Adrenal gland (tissue), 12 donors: ENCODE measurements around the gene TEX48. TPM values are rescaled to one million over a fixed set of nuclear protein-coding genes. Genes with fewer than 3 reads are reported as not detected.
A peak's percentile ranks its signal among the peaks of the same experiment; 100 is the strongest.

ENCODE experiments used
- DNase-seq, 7 donors: peaks; one replicate each; pipeline ENCODE4 v3.0.0-alpha.2; 2019 to 2020
- H3K27ac ChIP-seq, 5 donors: fragments of 200-600 bp; sonication (generic) in 4 of 5; 1 replicate in 3 of 5; 2 replicates in 2 of 5; pipeline versions ENCODE4 v1.5.1 to v1.8.0; 2016 to 2020; ENCODE audit warnings: mild to moderate bottlenecking in 1 of 5
- H3K27me3 ChIP-seq: fragments of 200-600 bp; 2 replicates; pipeline ENCODE4 v1.8.0; 2021
- H3K36me3 ChIP-seq, 2 donors: fragments of 200-600 bp; replicated peaks in 1 of 2; 1 replicate in 1 of 2; 2 replicates in 1 of 2; pipeline versions ENCODE4 v1.5.1 to v1.8.0; 2018 to 2022
- H3K4me1 ChIP-seq, 2 donors: fragments of 200-600 bp; replicated peaks in 1 of 2; 1 replicate in 1 of 2; 2 replicates in 1 of 2; pipeline versions ENCODE4 v1.5.1 to v1.8.0; 2018 to 2021
- H3K4me3 ChIP-seq, 4 donors: fragments of 200-600 bp; sonication (generic) in 3 of 4; one replicate each; pipeline ENCODE4 v1.5.1; 2016 to 2018
- H3K9me3 ChIP-seq, 3 donors: fragments of 200-600 bp; sonication (generic) in 1 of 3; replicated peaks in 1 of 3; 1 replicate in 2 of 3; 2 replicates in 1 of 3; pipeline versions ENCODE4 v1.5.1 to v1.8.0; 2016 to 2021
- CTCF ChIP-seq, 6 experiments: fragments of 450-650 bp in 4 of 6; fragments of 200-600 bp in 2 of 6; sonication (generic) in 1 of 6; IDR thresholded peaks; 1 replicate in 5 of 6; 2 replicates in 1 of 6; pipeline versions ENCODE4 v1.5.1 to v1.8.0; 2016 to 2021; ENCODE audit warnings: antibody characterized with exemption in 6 of 6, mild to moderate bottlenecking in 2 of 6, moderate library complexity in 1 of 6
- POLR2A ChIP-seq, 2 donors: fragments of 450-650 bp; IDR thresholded peaks; one replicate each; pipeline ENCODE4 v1.6.1; 2017; ENCODE audit warnings: antibody characterized with exemption in 2 of 2, mild to moderate bottlenecking in 2 of 2, moderate library complexity in 1 of 2
- WGBS, 4 donors: extraction: QIAGEN DNeasy Blood & Tissue Kit in 2 of 4; methylation state at CpG; one replicate each; pipeline versions ENCODE4 v1.1.5 to v1.1.7; 2013 to 2017; 5-methylcytosine and 5-hydroxymethylcytosine counted together
- intact Hi-C, 2 donors: fragments of 100-400 bp; cut with DNase I; formaldehyde crosslinking; loops; one replicate each; pipeline versions ENCODE4 v1.14.1 to v1.15.0; 2022 to 2023
- polyA plus RNA-seq, 3 donors: library from polyadenylated mRNA; stranded (reverse); fragments of 200-250 nt in 2 of 3; fragments of 350-450 nt in 1 of 3; fragmentation: Illumina TruSeq in 1 of 3; extraction: RNeasy Lipid Tissue Mini Kit (QIAGEN cat#74804) in 1 of 3; gene quantifications; one replicate each; pipeline ENCODE4 v1.2.3, GENCODE V29; 2013 to 2014
- total RNA-seq, 9 donors: library from RNA; depleted of rRNA in 4 of 9; stranded (reverse); fragments of >200 nt in 4 of 9; fragments of 120-200 nt in 1 of 9; fragmentation: NEBNext Ultra II Directional in 1 of 9; extraction: Animal tissue kit (Norgen Biotek cat#: 25700) in 1 of 9; gene quantifications; one replicate each; pipeline versions ENCODE4 v1.1.0 to v1.2.4, GENCODE V29; 2013 to 2023
- donor health status: healthy with polysubstance abuse.
- donor health status: Bipolar disorder and iron deficiency.
- donor health status: DM: yes; HTN: yes; CAD: no.
- donor health status: DM: no; HTN: no; CAD: no.
- donor health status: DM: no; HTN: no; CAD: no.
- donor health status: DM: yes; HTN: yes; CAD: no.

TEX48 gene
- total and polyA plus RNA-seq, 12 donors, result not detected

GRCh38 chr9:114694146-114694545 is 12.2 kb upstream of the TEX48 start:
- intact Hi-C loops, result no loop called here
- no peak overlapping the region for H3K4me3 ChIP-seq
- no peaks in the 10 kb centered on the region for H3K4me1 ChIP-seq
- 62 to 72% (median 65%) methylated on average over 2 of the region's 2 CpGs for WGBS, 4 donors
- DNase-seq, result no peak
- H3K27me3 ChIP-seq, result no peaks in the 10 kb centered on the region
- H3K27ac ChIP-seq, result no peak overlapping the region
- no peaks in the 10 kb centered on the region for H3K36me3 ChIP-seq
- no peaks in the 10 kb centered on the region for H3K9me3 ChIP-seq
- TF ChIP-seq CTCF (IDR thresholded peaks at IDR 0.05) (no peak), POLR2A (IDR thresholded peaks at IDR 0.05) (no peak)

- intact Hi-C loops, result no loop called here
- WGBS, 4 donors, result 51 to 81% (median 68%) methylated on average over 2 of the region's 2 CpGs
- H3K4me1 ChIP-seq, result no peaks in the 10 kb centered on the region
- DNase-seq, result no peak
- H3K36me3 ChIP-seq, result no peaks in the 10 kb centered on the region
- no peaks in the 10 kb centered on the region for H3K9me3 ChIP-seq
- no peak overlapping the region for H3K27ac ChIP-seq
- TF ChIP-seq CTCF (IDR thresholded peaks at IDR 0.05) (no peak), POLR2A (IDR thresholded peaks at IDR 0.05) (no peak)
- no peaks in the 10 kb centered on the region for H3K27me3 ChIP-seq
- no peak overlapping the region for H3K4me3 ChIP-seq
These were observed 11.4 kb upstream of the TEX48 start for GRCh38 chr9:114693248-114693855.

- intact Hi-C loops, result no loop called here
- DNase-seq, result no peak
- TF ChIP-seq CTCF (IDR thresholded peaks at IDR 0.05) (no peak), POLR2A (IDR thresholded peaks at IDR 0.05) (no peak)
These were observed 9.9 kb upstream of the TEX48 start for GRCh38 chr9:114691956-114692295.

GRCh38 chr9:114691046-114691955 is 9.3 kb upstream of the TEX48 start:
- H3K36me3 ChIP-seq, result no peaks in the 10 kb centered on the region
- H3K4me1 ChIP-seq, result no peaks in the 10 kb centered on the region
- no peak for TF ChIP-seq CTCF (IDR thresholded peaks at IDR 0.05)
- TF ChIP-seq POLR2A (IDR thresholded peaks at IDR 0.05), result no peak
- H3K9me3 ChIP-seq, result no peaks in the 10 kb centered on the region
- H3K27ac ChIP-seq, result no peak overlapping the region
- H3K4me3 ChIP-seq, result no peak overlapping the region
- peak in 1 of 7 donors; percentile 2 for DNase-seq
- H3K27me3 ChIP-seq, result no peaks in the 10 kb centered on the region
- intact Hi-C loops, result no loop called here
- 78 to 85% (median 83%) methylated on average over 11 of the region's 11 CpGs for WGBS, 4 donors

More at GRCh38 chr9:114691956-114692295, 9.9 kb upstream of the TEX48 start:
- no peaks in the 10 kb centered on the region for H3K4me1 ChIP-seq
- no peaks in the 10 kb centered on the region for H3K9me3 ChIP-seq
- no peak overlapping the region for H3K4me3 ChIP-seq
- H3K27me3 ChIP-seq, result no peaks in the 10 kb centered on the region
- no peak overlapping the region for H3K27ac ChIP-seq
- H3K36me3 ChIP-seq, result no peaks in the 10 kb centered on the region
